Loucy (cell line): Measurements from ENCODE around the gene XYLB.

ENCODE experiments used
- H2AFZ ChIP-seq: fragments of 200-600 bp; sonication (generic); 2 replicates; pipeline ENCODE4 v1.6.0; 2016; ENCODE audit warnings: antibody characterized with exemption, mild to moderate bottlenecking, low read length, moderate library complexity
- H3F3A ChIP-seq: fragments of 200-600 bp; 2 replicates; pipeline ENCODE4 v1.6.0; 2016; ENCODE audit warnings: antibody characterized with exemption, low read depth, mild to moderate bottlenecking
- H3K27me3 ChIP-seq: fragments of 200-600 bp; sonication (generic); 2 replicates; pipeline ENCODE4 v1.6.1; 2014; ENCODE audit warnings: low read length, mild to moderate bottlenecking; ENCODE audit not compliant: insufficient read depth, poor library complexity, severe bottlenecking
- H3K36me3 ChIP-seq: fragments of 200-600 bp; sonication (generic); 2 replicates; pipeline ENCODE4 v1.6.1; 2016; ENCODE audit warnings: low read length; ENCODE audit not compliant: insufficient read depth
- H3K4me1 ChIP-seq: fragments of 200-600 bp; sonication (generic); 2 replicates; pipeline ENCODE4 v1.5.1; 2014; ENCODE audit warnings: low read length, mild to moderate bottlenecking; ENCODE audit not compliant: insufficient read depth, poor library complexity, severe bottlenecking
- H3K4me2 ChIP-seq: fragments of 200-600 bp; sonication (generic); 2 replicates; pipeline ENCODE4 v1.6.0; 2014; ENCODE audit warnings: antibody characterized with exemption, low read length, low read depth, mild to moderate bottlenecking; ENCODE audit not compliant: poor library complexity, severe bottlenecking
- H3K4me3 ChIP-seq: fragments of 200-600 bp; sonication (generic); 2 replicates; pipeline ENCODE4 v1.5.1; 2014; ENCODE audit warnings: low read length, mild to moderate bottlenecking, mixed read lengths; ENCODE audit not compliant: poor library complexity, severe bottlenecking
- H3K79me2 ChIP-seq: fragments of 200-600 bp; sonication (generic); 2 replicates; pipeline ENCODE4 v1.6.1; 2014; ENCODE audit warnings: low read length; ENCODE audit not compliant: insufficient read depth
- H3K9ac ChIP-seq: fragments of 200-600 bp; sonication (generic); 2 replicates; pipeline ENCODE4 v1.6.0; 2014; ENCODE audit warnings: mild to moderate bottlenecking, low read depth, low read length, moderate library complexity; ENCODE audit not compliant: poor library complexity, severe bottlenecking
- H3K9me2 ChIP-seq: fragments of 200-600 bp; sonication (generic); replicated peaks from 2 replicates; pipeline ENCODE4 v1.6.1; 2016; ENCODE audit warnings: low read depth, low read length, mixed read lengths
- H3K9me3 ChIP-seq: fragments of 200-600 bp; sonication (generic); 2 replicates; pipeline ENCODE4 v1.6.1; 2014; ENCODE audit warnings: mild to moderate bottlenecking, antibody characterized with exemption, low read length, low read depth; ENCODE audit not compliant: insufficient read depth
- H4K20me1 ChIP-seq: fragments of 200-600 bp; sonication (generic); 2 replicates; pipeline ENCODE4 v1.6.0; 2014; ENCODE audit warnings: antibody characterized with exemption, low read length, mild to moderate bottlenecking; ENCODE audit not compliant: insufficient read depth, poor library complexity, severe bottlenecking
- EZH2phosphoT487 ChIP-seq: fragments of 200-600 bp; IDR thresholded peaks from 2 replicates; pipeline ENCODE4 v1.6.1; 2018; ENCODE audit warnings: antibody characterized with exemption, mild to moderate bottlenecking, moderate library complexity, borderline replicate concordance
- TF ChIP-seq, protein P1 (sequence below): fragments of 200-600 bp; sonication (generic); conservative IDR thresholded peaks from 2 replicates; pipeline ENCODE4 v1.5.1; 2014; ENCODE audit warnings: mild to moderate bottlenecking, antibody characterized with exemption, low read length

The XYLB gene

GRCh38 chr3:38308456-38308855 lies 38.1 kb upstream of the XYLB start:
- H3K27me3 ChIP-seq = no peaks in the 10 kb centered on the region

DNA sequence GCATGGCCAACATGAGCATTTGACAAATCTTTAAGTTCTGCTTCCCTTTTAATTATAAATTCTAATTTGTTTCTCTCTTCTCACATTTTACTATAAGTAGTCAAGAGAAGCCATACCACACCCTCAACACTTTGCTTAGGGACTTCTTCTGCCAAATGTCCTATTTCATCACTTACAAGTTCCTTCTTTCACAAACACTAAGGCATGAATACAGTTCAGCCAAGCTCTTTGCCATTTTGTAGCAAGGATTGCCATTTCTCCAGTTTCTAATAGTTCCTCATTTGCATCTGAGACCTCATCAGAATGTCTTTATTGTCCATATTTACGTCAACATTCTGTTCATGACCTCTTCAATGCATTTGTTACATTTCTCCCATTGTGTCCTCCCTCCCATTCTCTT lies 35.1 kb upstream of the XYLB start:
- no peak overlapping the region for H3K9ac ChIP-seq
- H2AFZ ChIP-seq = no peak overlapping the region
- H3F3A ChIP-seq = no peaks in the 10 kb centered on the region
- no peak overlapping the region for H3K4me3 ChIP-seq
- peaks cover 3% of the 10 kb centered on the region for H3K4me1 ChIP-seq
- no peaks in the 10 kb centered on the region for H3K9me2 ChIP-seq
- no peaks in the 10 kb centered on the region for H3K27me3 ChIP-seq
- no peak overlapping the region for H3K4me2 ChIP-seq
- no peaks in the 10 kb centered on the region for H3K9me3 ChIP-seq
- H4K20me1 ChIP-seq = no peaks in the 10 kb centered on the region
- no peak for TF ChIP-seq EZH2phosphoT487
- TF ChIP-seq, protein P1, sequence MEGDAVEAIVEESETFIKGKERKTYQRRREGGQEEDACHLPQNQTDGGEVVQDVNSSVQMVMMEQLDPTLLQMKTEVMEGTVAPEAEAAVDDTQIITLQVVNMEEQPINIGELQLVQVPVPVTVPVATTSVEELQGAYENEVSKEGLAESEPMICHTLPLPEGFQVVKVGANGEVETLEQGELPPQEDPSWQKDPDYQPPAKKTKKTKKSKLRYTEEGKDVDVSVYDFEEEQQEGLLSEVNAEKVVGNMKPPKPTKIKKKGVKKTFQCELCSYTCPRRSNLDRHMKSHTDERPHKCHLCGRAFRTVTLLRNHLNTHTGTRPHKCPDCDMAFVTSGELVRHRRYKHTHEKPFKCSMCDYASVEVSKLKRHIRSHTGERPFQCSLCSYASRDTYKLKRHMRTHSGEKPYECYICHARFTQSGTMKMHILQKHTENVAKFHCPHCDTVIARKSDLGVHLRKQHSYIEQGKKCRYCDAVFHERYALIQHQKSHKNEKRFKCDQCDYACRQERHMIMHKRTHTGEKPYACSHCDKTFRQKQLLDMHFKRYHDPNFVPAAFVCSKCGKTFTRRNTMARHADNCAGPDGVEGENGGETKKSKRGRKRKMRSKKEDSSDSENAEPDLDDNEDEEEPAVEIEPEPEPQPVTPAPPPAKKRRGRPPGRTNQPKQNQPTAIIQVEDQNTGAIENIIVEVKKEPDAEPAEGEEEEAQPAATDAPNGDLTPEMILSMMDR = no peak
- no peaks in the 10 kb centered on the region for H3K79me2 ChIP-seq
- no peaks in the 10 kb centered on the region for H3K36me3 ChIP-seq

More at GRCh38 chr3:38308456-38308855, 38.1 kb upstream of the XYLB start:
- no peaks in the 10 kb centered on the region for H3K79me2 ChIP-seq
- H3K4me1 ChIP-seq = no peaks in the 10 kb centered on the region
- no peaks in the 10 kb centered on the region for H3K36me3 ChIP-seq
- no peaks in the 10 kb centered on the region for H3K9me2 ChIP-seq
- no peaks in the 10 kb centered on the region for H3K9me3 ChIP-seq
- no peaks in the 10 kb centered on the region for H4K20me1 ChIP-seq
- TF ChIP-seq, protein P1 = no peak
- no peak for TF ChIP-seq EZH2phosphoT487
- no peaks in the 10 kb centered on the region for H3F3A ChIP-seq
- no peak overlapping the region for H3K4me3 ChIP-seq
- H3K9ac ChIP-seq = no peak overlapping the region
- no peak overlapping the region for H3K4me2 ChIP-seq
- H2AFZ ChIP-seq = no peak overlapping the region

- Histone ChIP-seq H3K9me2 (no peaks in the 10 kb centered on the region), H3K4me3 (no peak overlapping the region), H3K9ac (no peak overlapping the region), H3K79me2 (no peaks in the 10 kb centered on the region), H3K9me3 (no peaks in the 10 kb centered on the region), H3K4me1 (peaks cover 3% of the 10 kb centered on the region), H3F3A (no peaks in the 10 kb centered on the region), H2AFZ (no peak overlapping the region), H3K36me3 (no peaks in the 10 kb centered on the region), H3K27me3 (no peaks in the 10 kb centered on the region), H4K20me1 (no peaks in the 10 kb centered on the region), H3K4me2 (no peak overlapping the region)
- TF ChIP-seq EZH2phosphoT487 = no peak
- TF ChIP-seq, protein P1 = no peak
These were observed 34.6 kb upstream of the XYLB start for GRCh38 chr3:38311941-38312340.
